ENCODE data around the gene FAM221B.

FAM221B gene

DNA sequence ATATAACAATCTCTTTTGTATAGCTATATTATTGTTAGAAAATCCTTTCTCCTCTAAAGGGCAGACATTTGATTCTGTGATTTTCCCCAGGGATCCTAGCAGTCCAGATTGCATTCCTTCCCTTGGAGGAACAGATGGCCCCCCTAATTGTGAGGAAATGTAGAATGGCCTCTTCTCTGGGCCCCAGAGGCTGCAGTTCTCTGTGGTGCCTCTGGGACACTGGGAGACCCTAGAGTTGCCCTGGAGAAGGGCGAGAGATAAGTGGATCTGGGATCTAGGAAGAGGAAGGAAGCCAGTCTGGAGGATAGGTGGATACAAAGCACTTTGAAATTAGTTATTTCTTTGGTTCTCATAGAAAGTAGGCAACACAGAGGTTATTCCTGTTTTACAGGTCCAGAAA lies 11.8 kb downstream of the FAM221B start:
- TF ChIP-seq, protein P1, sequence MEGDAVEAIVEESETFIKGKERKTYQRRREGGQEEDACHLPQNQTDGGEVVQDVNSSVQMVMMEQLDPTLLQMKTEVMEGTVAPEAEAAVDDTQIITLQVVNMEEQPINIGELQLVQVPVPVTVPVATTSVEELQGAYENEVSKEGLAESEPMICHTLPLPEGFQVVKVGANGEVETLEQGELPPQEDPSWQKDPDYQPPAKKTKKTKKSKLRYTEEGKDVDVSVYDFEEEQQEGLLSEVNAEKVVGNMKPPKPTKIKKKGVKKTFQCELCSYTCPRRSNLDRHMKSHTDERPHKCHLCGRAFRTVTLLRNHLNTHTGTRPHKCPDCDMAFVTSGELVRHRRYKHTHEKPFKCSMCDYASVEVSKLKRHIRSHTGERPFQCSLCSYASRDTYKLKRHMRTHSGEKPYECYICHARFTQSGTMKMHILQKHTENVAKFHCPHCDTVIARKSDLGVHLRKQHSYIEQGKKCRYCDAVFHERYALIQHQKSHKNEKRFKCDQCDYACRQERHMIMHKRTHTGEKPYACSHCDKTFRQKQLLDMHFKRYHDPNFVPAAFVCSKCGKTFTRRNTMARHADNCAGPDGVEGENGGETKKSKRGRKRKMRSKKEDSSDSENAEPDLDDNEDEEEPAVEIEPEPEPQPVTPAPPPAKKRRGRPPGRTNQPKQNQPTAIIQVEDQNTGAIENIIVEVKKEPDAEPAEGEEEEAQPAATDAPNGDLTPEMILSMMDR (IDR thresholded peaks at IDR 0.05; ENCODE audit: insufficient read depth, missing control alignments), result no peak
- FAIRE-seq, result no peak
- DNase-seq (ENCODE audit: insufficient read length, low spot score), result no peak

DNA sequence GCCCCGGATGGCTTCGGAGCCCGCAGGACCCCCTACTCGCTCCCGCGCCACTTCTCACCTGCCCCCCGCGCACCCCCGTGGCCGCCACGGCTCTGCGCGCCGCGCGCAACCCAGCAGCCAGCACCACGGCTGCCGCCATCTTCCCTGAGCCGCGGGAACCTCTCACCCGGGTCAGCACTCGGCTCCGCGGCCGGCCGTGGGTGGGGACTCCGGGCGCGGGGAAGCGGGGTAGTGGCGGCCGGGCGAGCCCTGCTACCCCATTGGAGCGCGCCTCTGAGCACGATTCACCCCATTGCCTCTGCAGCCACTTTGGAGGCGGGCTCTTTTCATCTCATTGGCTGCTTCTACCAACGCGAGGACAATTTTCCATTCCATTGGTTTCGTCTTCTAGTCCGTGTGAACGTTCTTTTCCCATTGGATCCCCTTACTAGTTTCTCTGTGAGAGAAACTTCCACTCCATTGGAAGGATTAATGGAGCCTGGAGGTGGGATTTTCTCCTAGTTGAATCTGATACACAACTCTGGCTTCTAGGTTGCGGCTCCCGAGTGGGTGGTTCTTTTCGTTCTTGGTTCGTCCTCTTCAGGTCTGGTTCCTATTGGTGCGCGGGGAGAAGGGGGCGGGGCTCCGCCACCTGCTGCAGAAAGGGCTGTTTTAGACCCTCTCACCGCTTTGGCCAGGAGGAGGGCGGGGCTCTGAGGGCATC lies 13.5 kb downstream of the FAM221B start, which contains the start of gene HINT2:
TSS of gene HINT2 (minus strand) at position 202 of the 703 bp plus-strand sequence. CDS start at position 139, 63 bp downstream.
- FAIRE-seq, result peak; percentile 78
- TF ChIP-seq, protein P1 (IDR thresholded peaks at IDR 0.05; ENCODE audit: insufficient read depth, missing control alignments), result no peak
- DNase-seq (ENCODE audit: insufficient read length, low spot score), result peak; percentile 91

DNA sequence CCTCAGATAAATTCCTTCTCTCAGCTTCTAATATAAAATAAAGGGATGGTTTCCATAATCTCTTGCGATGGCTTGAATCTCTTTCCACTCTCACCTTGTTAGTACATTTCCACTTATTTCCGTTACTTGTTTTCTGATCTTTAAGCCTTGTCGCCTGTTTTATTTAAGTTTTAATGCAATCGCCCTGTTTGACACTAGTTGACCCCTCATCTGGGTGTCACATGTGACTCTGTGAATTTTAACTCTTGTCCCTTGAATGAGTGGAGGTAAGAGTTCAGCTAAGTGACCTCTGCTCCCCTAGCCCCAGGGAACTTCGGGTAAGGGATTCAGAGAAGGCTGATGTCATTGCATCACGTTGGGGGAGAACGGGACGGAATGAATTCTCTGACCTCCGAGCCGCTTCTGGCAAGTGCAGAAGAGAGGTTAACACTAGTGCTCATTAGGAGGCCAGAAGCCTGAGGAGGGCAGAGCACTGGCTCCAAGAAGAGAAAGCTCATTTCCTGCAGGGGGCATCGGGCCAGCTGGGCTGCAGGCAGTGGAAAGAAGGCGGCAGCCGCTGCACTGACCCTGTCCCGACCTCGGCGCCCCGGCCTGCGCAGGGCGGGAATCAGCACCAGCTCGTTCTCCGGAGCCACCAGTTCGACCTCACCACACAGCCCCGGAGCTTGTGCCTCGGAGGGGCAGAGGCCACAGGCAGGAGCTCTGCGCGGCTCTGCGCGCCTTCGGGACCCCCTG lies 14.3 kb downstream of the FAM221B start:
- FAIRE-seq, result no peak
- TF ChIP-seq, protein P1 (IDR thresholded peaks at IDR 0.05; ENCODE audit: insufficient read depth, missing control alignments), result no peak
- DNase-seq (ENCODE audit: insufficient read length, low spot score), result no peak

DNA sequence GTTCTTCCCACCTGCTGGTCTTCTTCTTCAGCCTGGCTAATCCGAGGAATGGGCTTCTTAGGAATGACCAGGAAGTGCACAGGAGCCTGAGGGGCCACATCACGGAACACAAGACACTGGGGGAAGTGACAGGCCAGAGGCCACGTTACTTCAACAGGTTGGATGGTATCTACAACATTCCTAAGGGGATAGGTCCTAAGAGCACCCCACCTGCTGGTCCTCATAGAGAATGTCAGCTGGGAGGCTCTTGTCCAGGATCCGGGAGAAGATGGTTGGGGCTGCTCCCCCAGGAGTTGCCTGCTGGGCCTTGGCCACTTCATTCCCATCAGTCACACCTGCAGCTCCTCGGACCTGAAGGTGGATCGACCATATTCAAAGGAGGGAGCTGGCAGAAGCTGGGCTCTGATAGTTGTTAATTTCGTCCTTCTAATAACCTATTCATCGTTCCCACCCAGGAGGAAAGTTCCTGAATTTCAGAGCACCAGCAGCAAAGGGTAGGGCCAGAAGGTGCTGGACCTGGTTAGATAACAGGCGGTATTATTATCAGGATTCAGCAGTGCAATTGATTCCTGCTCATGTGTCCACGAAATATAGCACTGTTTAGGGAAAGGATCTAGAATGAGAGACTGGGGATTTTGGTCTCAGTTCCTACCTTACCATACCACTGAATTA lies 15.0 kb downstream of the FAM221B start:
- TF ChIP-seq, protein P1 (IDR thresholded peaks at IDR 0.05; ENCODE audit: insufficient read depth, missing control alignments), result no peak
- FAIRE-seq (no peak), DNase-seq (ENCODE audit: insufficient read length, low spot score) (no peak)

DNA sequence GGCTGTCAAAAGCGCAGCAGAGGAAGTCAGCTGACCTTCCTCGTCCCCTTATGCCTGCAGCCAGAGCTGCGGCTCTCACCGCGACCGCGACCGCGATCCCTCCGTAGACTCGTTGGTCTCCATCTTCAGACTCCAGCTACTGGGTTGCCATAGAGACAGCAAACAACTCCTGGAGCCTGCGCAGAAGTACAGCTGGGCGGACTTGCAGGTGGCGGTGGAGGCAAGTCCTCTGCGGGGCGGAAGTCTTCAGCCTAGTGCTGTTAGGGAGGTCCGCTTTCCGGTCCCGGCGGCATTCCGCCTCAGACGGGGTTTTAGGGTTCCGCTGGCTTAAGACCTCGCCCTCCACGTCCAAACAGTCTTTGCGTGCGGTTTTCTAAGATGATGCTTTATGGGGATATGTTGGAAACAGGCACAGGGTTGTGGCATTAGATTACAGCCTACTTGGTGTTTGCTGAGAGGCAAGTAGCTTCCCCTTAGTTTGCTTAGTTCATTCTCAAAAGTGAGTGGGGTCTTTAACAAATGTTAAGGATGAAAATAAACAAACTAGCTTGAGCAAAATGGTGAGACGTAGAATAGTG lies 16.4 kb downstream of the FAM221B start, which contains the start of gene SPAG8:
TSS of gene SPAG8 (minus strand) at position 238 of the 578 bp plus-strand sequence. CDS start at position 123, 115 bp downstream.
- peak; percentile 67 for DNase-seq (ENCODE audit: insufficient read length, low spot score)
- FAIRE-seq, result no peak
- TF ChIP-seq, protein P1 (IDR thresholded peaks at IDR 0.05; ENCODE audit: insufficient read depth, missing control alignments), result no peak

DNA sequence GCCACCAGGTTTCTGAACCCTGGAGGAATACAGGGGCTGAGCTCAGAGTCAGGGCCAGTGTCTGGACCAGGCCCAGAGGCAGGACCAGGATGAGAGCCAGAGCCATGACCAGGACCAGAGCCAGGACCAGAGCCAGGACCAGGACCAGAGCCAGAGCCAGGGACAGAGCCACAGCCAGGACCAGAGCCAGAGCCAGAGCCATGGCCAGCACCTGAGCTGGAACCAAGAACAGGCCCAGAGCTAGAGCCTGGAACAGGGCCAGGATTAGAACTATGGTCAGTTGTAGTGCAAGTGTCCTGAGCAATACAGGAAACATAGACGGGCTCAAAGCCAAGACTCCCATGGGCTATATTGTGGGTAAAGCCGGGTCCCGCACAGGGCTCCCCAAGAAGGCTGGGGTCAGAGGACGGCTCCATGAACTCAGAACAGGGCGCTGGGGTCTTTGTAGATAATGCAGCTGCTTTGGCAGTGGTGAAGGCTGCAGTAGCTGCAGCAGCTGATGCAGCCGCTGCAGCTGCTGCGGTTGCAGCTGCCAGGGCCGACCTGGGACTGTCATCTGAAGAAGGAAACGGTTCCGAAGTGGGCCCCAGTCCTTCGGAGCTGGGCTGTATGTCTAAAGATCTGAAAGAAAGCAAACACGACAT lies 17.0 kb downstream of the FAM221B start:
- DNase-seq (ENCODE audit: insufficient read length, low spot score) (no peak), FAIRE-seq (no peak)
- TF ChIP-seq, protein P1 (IDR thresholded peaks at IDR 0.05; ENCODE audit: insufficient read depth, missing control alignments), result no peak

All from D721Med (cell line).